Posterior vena cava (tissue), 2 donors: ENCODE results near the gene INHBE. TPM values are rescaled to one million over a fixed set of nuclear protein-coding genes. Genes with fewer than 3 reads are reported as not detected.

ENCODE experiments used
- DNase-seq: peaks from one replicate; pipeline ENCODE4 v3.0.0-alpha.2; 2020; ENCODE audit warnings: low spot score
- intact Hi-C, 2 donors: fragments of 100-400 bp; cut with DNase I; formaldehyde crosslinking; loops; one replicate each; pipeline versions ENCODE4 v1.14.1 to v1.14.2; 2022 to 2023
- total RNA-seq, 2 donors: library from RNA; stranded (reverse); fragmentation: NEBNext Ultra II Directional; extraction: Animal tissue kit (Norgen Biotek cat#: 25700); gene quantifications; one replicate each; pipeline ENCODE4 v1.2.1, GENCODE V29; 2021
- donor health status: DM: yes; HTN: yes; CAD: no.
- donor health status: DM: yes; HTN: yes; CAD: no.

INHBE gene
- total RNA-seq, 2 donors from 2014 or later = not detected

DNA sequence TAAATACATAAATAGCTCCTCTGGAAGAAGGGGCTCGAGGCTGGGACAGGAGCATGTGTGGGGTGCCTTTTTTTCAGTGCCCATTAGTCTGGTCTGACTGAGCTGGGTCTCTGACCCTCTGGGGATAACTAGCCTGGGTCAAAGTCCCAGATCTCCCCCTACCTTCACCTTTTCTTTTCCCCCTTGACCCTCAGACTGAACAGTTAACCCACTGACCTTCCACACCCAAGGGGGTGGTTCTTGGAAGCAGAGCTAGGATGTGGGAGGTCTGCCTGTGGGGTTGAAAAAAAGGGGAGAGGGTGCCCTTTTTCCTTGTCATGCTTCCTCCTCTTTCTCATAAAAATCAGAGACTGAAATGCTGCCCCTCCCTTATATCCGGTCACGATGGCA lies 3.6 kb downstream of the INHBE start:
- intact Hi-C loops = loop anchor here in 1 of 2 donors (5.0 kb wide), 1 partner anchor 151 kb away; no protein-coding TSS in a partner anchor

DNA sequence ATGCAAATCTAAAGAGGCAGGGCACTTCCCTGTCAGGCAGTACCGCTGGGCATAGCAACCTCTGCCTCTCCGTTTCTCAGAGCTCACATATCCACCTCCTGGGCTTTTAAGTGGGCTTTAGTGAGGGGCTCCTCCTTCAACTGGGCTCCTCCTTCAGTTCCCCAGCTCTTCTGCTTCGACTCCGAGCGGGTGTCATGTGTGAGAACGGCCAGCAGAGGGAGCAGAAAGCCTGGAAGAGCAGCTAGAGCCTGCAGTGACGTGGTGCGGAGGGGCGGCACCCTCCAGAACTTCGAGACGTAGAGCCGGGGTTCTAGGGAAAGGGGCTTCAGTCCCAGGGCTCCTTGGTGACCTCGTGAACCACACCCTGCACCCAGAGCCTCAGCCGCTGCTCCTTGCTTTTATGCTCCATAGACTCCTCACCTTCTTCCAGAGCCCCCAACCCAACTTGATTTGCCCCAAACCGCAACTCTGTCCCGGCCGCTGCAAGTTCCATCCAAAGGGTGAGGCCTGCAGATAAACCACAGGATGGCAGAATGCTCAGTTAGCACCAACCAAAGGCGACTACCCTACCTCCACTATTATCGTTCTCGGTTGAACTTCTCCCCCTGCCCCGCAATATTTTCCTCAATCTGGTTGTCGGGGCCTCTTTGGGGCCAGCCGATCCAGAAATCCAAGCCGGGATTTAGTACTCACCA lies 4.1 kb downstream of the INHBE start:
- DNase-seq = peak; percentile 98
- intact Hi-C loops = loop anchor here in 1 of 2 donors (5.0 kb wide), 1 partner anchor 152 kb away; no protein-coding TSS in a partner anchor

More for the DNA sequence above, 3.6 kb downstream of the INHBE start:
- DNase-seq = no peak

GRCh38 chr12:57459750-57460467 lies 4.8 kb downstream of the INHBE start, which contains the start of gene GLI1:
GLI1 (plus strand) TSS chr12:57459785; CDS start chr12:57463692, 3,907 bp downstream.
- DNase-seq = peak; percentile 76
- intact Hi-C loops = loop anchor here (1.0 to 5.0 kb wide), 2 partner anchors 21 to 153 kb away; no protein-coding TSS in a partner anchor

DNA sequence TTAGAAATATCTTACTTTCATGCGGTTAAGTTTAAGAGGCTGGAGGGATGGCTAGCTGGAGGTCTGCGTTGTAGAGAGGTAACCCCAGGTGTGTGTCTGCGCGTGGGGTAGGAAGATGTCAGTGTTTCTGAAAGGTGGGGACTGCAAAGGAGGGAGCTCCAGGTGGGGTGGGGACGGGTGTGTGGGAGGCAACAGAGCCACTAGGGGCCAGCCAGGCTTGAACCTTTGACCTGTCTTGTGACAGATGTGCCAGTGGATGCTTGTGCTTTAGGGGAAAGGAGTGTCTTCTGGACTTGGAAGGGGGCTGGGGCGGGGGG lies 5.3 kb downstream of the INHBE start:
- DNase-seq = peak; percentile 62
- intact Hi-C loops = loop anchor here in 1 of 2 donors (1.0 kb wide), 1 partner anchor 21 kb away; no protein-coding TSS in a partner anchor

DNA sequence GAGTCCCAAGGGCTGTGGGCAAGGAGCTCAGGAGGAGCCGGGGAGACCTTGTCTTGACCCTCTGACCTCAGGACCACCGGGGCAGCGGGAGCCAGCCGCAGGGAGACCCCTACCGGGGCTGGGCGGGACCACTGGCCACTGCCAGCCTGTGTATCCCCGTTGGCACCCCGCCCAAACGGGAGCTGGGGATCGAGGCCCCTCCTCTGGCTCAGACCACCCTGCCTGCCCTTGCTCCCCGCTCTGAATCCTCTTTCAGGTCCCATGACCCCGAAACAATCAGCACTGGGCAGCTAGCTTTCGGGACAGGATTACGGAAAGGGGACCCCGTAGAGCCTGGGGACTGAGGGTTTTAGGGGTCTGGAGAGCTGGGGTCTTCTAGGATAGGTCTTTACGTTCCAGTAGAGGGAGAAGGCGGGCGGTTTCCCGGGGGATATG lies 5.8 kb downstream of the INHBE start:
- peak; percentile 80 for DNase-seq
- intact Hi-C loops = loop anchor here in 1 of 2 donors (1.0 kb wide), 1 partner anchor 20 kb away; no protein-coding TSS in a partner anchor

DNA sequence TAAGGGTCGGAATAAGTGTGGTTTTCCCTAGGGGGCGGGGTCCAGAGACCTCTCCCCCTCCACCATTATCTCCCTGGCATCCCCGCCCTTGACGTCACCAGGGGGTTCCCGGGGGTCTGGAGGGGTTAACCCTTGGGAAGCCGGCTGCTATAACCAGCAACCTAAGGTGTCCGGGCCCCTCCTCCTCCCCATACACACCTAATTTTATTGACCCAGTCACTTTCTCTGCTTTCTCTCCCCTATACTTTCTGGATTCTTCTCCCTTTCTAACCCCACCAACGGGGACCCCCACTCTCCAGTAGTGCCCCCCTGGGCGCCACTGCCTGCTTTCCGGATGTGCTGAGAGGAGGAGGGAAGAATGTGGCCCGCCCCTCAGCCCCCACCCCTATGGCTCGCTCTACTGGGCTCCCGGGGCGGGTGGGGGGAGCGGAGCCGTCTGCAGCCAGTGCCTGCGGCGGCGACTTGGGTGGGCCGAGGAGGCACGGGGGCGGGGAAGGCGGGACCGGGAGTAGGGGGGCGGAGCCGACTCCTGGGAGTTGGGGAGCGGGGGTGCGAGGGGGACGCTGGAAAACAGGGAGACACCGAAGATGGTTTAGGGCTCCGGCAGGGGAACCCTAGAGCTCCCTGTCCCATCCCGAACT lies 6.3 kb downstream of the INHBE start:
- intact Hi-C loops = no loop called here
- peak; percentile 90 for DNase-seq

- intact Hi-C loops = no loop called here
- DNase-seq = no peak
Observed at GRCh38 chr12:57461917-57462250, 6.8 kb downstream of the INHBE start.

DNA sequence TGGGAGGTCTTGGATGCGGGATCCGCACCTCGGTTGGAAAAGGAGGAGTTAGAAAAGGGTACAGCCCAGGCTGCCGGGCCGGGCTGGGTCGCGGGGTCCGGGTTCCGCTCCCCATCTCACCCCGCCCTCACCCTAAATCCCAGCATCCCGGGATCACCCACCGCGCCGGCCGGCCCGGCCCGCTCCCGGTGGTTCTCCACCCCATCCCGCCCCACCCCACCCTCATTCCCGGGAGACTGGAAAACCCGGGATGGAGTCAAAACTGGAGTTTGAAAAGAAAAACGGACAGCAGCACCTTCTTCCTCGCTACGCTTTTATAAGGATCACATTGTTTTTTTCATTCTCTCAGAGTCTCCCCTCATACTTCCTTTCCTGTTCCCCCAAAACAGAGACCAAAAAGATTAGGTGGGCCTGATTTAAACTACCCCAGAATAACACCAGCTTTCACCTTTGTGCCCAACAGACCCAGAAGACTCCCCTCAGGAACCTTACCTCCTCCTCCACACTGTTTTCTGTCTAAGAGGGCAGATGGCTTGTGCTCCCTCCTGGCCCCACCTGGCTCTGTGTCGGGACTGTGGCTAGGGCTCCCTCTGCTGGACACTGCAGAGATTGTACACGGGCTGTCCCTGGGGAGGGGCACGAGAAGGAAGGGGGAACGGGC lies 7.3 kb downstream of the INHBE start:
- intact Hi-C loops = no loop called here

DNA sequence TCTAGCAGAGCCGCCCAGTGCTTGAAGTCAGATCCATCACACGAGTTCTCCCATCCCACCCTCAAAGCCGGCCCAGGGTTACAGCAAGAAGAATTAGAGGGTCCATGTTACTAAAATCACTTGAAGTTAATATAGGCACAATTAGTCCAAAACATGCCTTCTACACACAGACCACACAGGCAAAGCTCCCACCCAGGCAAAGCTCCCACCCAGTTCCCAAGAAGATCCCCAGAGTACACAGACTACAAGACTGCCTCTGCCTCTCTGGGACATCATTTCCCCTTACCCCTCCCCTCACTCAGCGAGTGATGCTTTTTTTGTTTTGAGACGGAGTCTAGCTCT lies 7.8 kb downstream of the INHBE start:
- intact Hi-C loops = no loop called here
- DNase-seq = no peak

More for the DNA sequence above, 7.3 kb downstream of the INHBE start:
- DNase-seq = peak; percentile 95

DNA sequence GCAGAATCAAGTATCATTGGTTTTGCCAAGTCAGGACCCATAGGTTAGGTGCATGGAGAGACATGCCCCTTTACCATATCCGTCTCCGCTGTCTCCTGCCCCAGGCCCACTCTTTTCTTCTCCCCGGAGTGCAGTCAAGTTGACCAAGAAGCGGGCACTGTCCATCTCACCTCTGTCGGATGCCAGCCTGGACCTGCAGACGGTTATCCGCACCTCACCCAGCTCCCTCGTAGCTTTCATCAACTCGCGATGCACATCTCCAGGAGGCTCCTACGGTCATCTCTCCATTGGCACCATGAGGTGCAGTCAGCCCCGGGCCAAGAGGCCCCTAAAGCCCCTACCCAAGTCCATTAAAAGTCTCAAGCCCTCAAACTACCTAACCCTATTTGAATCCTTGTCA lies 9.5 kb downstream of the INHBE start:
- DNase-seq = no peak
- intact Hi-C loops = no loop called here

GRCh38 chr12:57465030-57465746 lies 10.1 kb downstream of the INHBE start:
- intact Hi-C loops = no loop called here
- no peak for DNase-seq

DNA sequence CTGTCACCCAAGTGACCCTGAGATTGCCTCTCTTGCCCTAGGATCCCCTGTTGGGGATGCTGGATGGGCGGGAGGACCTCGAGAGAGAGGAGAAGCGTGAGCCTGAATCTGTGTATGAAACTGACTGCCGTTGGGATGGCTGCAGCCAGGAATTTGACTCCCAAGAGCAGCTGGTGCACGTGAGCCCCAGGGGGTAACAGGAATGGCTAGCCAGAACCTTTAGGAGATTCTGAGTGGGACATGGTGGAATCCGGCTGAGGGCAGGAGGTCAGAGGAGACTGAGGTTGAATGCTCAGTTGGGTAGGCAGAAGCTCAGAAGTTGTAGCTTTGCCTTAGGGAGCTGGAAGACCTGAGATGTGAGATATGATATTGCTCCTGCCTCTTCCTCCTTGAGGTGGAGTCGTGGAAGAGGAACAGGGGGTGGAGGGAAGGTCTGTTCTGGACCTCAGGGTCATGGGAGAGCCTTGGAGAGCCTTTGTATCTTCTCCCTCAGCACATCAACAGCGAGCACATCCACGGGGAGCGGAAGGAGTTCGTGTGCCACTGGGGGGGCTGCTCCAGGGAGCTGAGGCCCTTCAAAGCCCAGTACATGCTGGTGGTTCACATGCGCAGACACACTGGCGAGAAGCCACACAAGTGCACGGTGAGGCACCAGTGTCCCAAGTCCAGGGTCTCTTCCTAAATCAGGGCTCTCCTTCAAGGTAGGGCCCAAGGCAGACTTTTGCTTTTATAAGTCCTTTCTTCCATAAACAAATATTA lies 10.8 kb downstream of the INHBE start:
- intact Hi-C loops = no loop called here
- peak; percentile 41 for DNase-seq

- DNase-seq = no peak
- intact Hi-C loops = no loop called here
Observed at GRCh38 chr12:57467212-57467874, 12.2 kb downstream of the INHBE start.

DNA sequence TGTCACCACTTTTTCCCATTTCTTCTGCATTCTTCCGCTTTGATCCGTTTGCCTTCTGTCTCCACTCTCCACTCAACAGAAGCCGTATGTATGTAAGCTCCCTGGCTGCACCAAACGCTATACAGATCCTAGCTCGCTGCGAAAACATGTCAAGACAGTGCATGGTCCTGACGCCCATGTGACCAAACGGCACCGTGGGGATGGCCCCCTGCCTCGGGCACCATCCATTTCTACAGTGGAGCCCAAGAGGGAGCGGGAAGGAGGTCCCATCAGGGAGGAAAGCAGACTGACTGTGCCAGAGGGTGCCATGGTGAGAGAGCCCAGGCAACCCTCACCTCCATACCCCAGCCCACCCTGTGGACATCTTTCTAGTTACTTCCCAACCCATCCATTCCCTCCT lies 12.8 kb downstream of the INHBE start:
- intact Hi-C loops = no loop called here
- no peak for DNase-seq

- DNase-seq = peak; percentile 43
- intact Hi-C loops = no loop called here
Observed at GRCh38 chr12:57469296-57470164, 14.4 kb downstream of the INHBE start.

DNA sequence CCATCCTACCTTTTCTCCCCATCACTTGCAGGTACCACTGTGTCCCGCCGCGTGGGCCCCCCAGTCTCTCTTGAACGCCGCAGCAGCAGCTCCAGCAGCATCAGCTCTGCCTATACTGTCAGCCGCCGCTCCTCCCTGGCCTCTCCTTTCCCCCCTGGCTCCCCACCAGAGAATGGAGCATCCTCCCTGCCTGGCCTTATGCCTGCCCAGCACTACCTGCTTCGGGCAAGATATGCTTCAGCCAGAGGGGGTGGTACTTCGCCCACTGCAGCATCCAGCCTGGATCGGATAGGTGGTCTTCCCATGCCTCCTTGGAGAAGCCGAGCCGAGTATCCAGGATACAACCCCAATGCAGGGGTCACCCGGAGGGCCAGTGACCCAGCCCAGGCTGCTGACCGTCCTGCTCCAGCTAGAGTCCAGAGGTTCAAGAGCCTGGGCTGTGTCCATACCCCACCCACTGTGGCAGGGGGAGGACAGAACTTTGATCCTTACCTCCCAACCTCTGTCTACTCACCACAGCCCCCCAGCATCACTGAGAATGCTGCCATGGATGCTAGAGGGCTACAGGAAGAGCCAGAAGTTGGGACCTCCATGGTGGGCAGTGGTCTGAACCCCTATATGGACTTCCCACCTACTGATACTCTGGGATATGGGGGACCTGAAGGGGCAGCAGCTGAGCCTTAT lies 15.3 kb downstream of the INHBE start:
- intact Hi-C loops = no loop called here
- DNase-seq = peak; percentile 51
